Right lobe of liver (tissue), 6 donors: ENCODE measurements around the gene ATPAF2. TPM values are rescaled to one million over a fixed set of nuclear protein-coding genes. Genes with fewer than 3 reads are reported as not detected.
"Not testable (repeated sequence)": the region's sequence is repeated elsewhere in the genome, so short reads cannot be mapped to it uniquely, and the experiment has no call there.

Experiments used
- ATAC-seq, 4 donors: fragments of 200-7000 bp; cut with Tn5 transposase; one replicate each; pipeline ENCODE4 v1.9.1; 2020; ENCODE audit warnings: mild to moderate bottlenecking in 4 of 4, moderate library complexity in 4 of 4
- DNase-seq, 3 donors: peaks; one replicate each; pipeline ENCODE4 v3.0.0-alpha.2; 2020
- H3K27ac ChIP-seq, 3 donors: fragments of 200-600 bp; one replicate each; pipeline ENCODE4 v1.8.0; 2022
- H3K27me3 ChIP-seq, 2 donors: fragments of 200-600 bp; one replicate each; pipeline ENCODE4 v1.8.0; 2022
- H3K36me3 ChIP-seq, 4 donors: fragments of 200-600 bp; sonication (generic) in 1 of 4; one replicate each; pipeline versions ENCODE4 v1.5.1 to v1.8.0; 2017 to 2022; ENCODE audit warnings: control low read depth in 1 of 4
- H3K4me1 ChIP-seq, 4 donors: fragments of 200-600 bp; sonication (generic) in 1 of 4; one replicate each; pipeline versions ENCODE4 v1.5.1 to v1.8.0; 2017 to 2022; ENCODE audit warnings: control low read depth in 1 of 4
- H3K4me3 ChIP-seq, 3 donors: fragments of 200-600 bp; one replicate each; pipeline ENCODE4 v1.8.0; 2022
- H3K9me3 ChIP-seq, 4 donors: fragments of 200-600 bp; sonication (generic) in 1 of 4; one replicate each; pipeline versions ENCODE4 v1.5.1 to v1.8.0; 2017 to 2022; ENCODE audit warnings: control low read depth in 1 of 4
- POLR2A ChIP-seq: fragments of 450-650 bp; IDR thresholded peaks from one replicate; pipeline ENCODE4 v1.6.1; 2017; ENCODE audit warnings: antibody characterized with exemption, mild to moderate bottlenecking
- whole genome bisulfite sequencing: methylation state at CpG from one replicate; pipeline ENCODE4 v1.1.6; 2018; ENCODE audit warnings: low coverage, low lambda C conversion rate; ENCODE audit not compliant: insufficient coverage; ENCODE audit errors: missing lambda C conversion rate; 5-methylcytosine and 5-hydroxymethylcytosine counted together
- intact Hi-C, 2 donors: fragments of 100-400 bp; cut with DNase I; formaldehyde crosslinking; loops; one replicate each; pipeline versions ENCODE4 v1.11.2 to v1.14.1; 2022
- total RNA-seq, 6 experiments: library from RNA; depleted of rRNA in 2 of 6; stranded (reverse); fragments of >200 nt in 2 of 6; fragmentation: NEBNext Ultra II Directional in 3 of 6; extraction: Animal tissue kit (Norgen Biotek cat#: 25700) in 3 of 6; gene quantifications; one replicate each; pipeline versions ENCODE4 v1.1.0 to v1.2.4, GENCODE V29; 2016 to 2023
- TF ChIP-seq, protein P1 (sequence below), 4 donors: fragments of 200-600 bp in 3 of 4; fragments of 450-650 bp in 1 of 4; IDR thresholded peaks; one replicate each; pipeline versions ENCODE4 v1.5.1 to v1.8.0; 2016 to 2022; ENCODE audit warnings: antibody characterized with exemption in 4 of 4, mild to moderate bottlenecking in 2 of 4
- donor health status: DM: no; HTN: yes; CAD: no.
- donor health status: DM: no; HTN: no; CAD: no.
- donor health status: DM: no; HTN: no; CAD: no.
- donor health status: DM: no; HTN: yes; CAD: no.
- donor health status: DM: no; HTN: yes; CAD: no.

Gene ATPAF2
- total RNA-seq, 6 experiments from 2014 or later: 17.2 to 21.0 (median 19.2) TPM

DNA sequence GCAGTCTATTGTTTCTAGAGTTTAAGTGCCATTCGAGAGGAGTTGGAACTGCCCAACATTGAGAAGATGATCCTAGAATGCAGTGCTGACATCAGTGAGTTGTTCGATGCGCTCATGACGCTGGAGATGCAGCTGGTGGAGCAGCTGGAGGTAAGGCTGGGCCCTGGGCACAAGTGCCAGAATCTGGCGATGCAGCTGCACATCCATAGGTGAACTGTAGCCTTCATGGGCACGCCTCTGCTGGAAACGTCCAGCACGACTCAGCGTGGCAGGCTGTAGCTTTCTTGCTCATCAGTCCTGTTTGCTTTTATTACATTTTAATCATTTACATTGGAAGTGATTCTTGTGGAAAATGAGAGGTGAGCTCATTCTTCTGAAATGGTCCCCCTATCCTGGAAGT, 34.6 kb downstream of the ATPAF2 start:
- Histone ChIP-seq H3K4me3 (no peak overlapping the region), H3K27ac (no peak overlapping the region), H3K4me1 (no peaks in the 10 kb centered on the region), H3K9me3 (no peaks in the 10 kb centered on the region), H3K36me3 (no peaks in the 10 kb centered on the region), H3K27me3 (no peaks in the 10 kb centered on the region)
- no peak for ATAC-seq
- TF ChIP-seq POLR2A: no peak
- TF ChIP-seq, protein P1, sequence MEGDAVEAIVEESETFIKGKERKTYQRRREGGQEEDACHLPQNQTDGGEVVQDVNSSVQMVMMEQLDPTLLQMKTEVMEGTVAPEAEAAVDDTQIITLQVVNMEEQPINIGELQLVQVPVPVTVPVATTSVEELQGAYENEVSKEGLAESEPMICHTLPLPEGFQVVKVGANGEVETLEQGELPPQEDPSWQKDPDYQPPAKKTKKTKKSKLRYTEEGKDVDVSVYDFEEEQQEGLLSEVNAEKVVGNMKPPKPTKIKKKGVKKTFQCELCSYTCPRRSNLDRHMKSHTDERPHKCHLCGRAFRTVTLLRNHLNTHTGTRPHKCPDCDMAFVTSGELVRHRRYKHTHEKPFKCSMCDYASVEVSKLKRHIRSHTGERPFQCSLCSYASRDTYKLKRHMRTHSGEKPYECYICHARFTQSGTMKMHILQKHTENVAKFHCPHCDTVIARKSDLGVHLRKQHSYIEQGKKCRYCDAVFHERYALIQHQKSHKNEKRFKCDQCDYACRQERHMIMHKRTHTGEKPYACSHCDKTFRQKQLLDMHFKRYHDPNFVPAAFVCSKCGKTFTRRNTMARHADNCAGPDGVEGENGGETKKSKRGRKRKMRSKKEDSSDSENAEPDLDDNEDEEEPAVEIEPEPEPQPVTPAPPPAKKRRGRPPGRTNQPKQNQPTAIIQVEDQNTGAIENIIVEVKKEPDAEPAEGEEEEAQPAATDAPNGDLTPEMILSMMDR (IDR thresholded peaks at IDR 0.05): no peak
- WGBS: 85% methylated on average over 5 of the region's 9 CpGs
- intact Hi-C loops: no loop called here
- DNase-seq: no peak

DNA sequence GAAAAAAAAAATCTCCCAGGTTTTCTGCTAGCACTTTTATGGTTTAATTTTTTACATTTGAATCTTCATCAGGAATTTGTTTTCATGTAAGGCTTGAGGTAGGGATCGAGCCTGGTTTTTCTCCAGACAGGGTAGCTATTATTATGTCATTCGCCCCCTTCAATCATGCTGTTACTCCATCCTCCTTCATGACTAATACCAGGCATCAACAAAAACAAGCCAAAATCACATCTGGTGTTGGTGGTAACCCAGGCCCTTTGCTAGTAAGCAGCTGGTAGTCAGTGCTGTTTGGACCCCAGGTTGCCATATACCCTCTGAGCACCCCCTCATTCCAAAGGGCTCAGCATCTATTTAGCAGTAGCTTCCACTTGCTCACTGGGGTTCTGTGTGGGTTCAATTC, 36.8 kb downstream of the ATPAF2 start:
- no peaks in the 10 kb centered on the region for H3K4me1 ChIP-seq
- H3K27ac ChIP-seq: no peak overlapping the region
- H3K4me3 ChIP-seq: no peak overlapping the region
- no peak for TF ChIP-seq POLR2A
- TF ChIP-seq, protein P1 (IDR thresholded peaks at IDR 0.05): no peak
- no peak for DNase-seq
- intact Hi-C loops: no loop called here
- no peaks in the 10 kb centered on the region for H3K27me3 ChIP-seq
- H3K9me3 ChIP-seq: no peaks in the 10 kb centered on the region
- ATAC-seq: no peak
- 100% methylated on average over 2 of the region's 2 CpGs for WGBS
- H3K36me3 ChIP-seq: no peaks in the 10 kb centered on the region

DNA sequence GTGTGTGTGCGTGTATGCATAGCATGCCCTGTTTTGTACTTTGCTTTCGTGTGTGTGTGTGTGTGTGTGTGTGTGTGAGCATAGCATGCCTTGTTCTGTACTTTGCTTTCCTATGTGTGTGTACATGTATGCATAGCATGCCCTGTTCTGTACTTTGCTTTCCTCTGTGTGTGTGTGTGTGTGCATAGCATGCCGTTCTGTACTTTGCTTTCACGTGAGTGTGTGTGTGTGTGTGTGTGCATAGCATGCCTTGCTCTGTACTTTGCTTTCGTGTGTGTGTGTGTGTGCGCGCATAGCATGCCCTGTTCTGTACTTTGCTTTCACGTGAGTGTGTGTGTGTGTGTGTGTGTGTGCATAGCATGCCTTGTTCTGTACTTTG, 38.9 kb downstream of the ATPAF2 start:
- Histone ChIP-seq H3K36me3 (no peaks in the 10 kb centered on the region), H3K4me1 (no peaks in the 10 kb centered on the region), H3K4me3 (no peak overlapping the region), H3K9me3 (no peaks in the 10 kb centered on the region), H3K27ac (no peak overlapping the region), H3K27me3 (no peaks in the 10 kb centered on the region)
- ATAC-seq (no peak), DNase-seq (no peak)
- intact Hi-C loops: no loop called here
- TF ChIP-seq, protein P1 (IDR thresholded peaks at IDR 0.05): no peak
- no peak for TF ChIP-seq POLR2A
- 100% methylated on average over 1 of the region's 8 CpGs for WGBS

DNA sequence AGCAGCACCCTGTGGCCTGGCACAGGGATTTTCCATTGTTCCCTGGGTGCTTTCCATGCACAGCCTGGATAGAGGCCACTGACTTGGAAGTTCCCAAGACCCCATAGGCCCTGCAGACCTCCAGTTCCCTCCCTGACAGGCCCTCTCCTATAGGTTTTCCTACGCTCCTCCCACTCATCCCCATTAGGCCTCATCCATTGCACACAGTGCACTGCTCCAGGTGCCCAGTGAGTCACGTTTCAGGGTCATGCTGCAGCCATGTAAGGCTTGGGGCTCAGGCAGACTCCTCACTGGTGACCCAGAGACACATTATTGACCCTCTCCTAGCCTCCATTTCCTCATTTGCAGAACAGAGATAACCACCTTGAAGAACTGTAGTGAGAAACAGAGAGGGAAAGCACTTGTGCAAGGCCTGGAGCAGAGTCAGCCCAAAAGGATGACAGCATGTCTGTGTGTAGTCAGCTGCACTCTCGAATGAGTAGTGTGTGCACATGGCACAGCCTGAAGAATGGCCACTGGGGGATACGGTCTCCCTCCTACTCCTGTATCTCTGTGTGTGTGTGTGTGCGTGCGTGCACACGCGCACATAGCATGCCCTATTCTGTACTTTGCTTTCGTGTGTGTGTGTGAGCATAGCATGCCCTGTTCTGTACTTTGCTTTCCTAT, 39.5 kb downstream of the ATPAF2 start:
- no peak for TF ChIP-seq POLR2A
- TF ChIP-seq, protein P1 (IDR thresholded peaks at IDR 0.05): no peak
- Histone ChIP-seq H3K9me3 (no peaks in the 10 kb centered on the region), H3K36me3 (no peaks in the 10 kb centered on the region), H3K4me3 (no peak overlapping the region), H3K27ac (no peak overlapping the region), H3K4me1 (no peaks in the 10 kb centered on the region), H3K27me3 (no peaks in the 10 kb centered on the region)
- no peak for ATAC-seq
- DNase-seq: no peak
- intact Hi-C loops: no loop called here
- WGBS: 88% methylated on average over 6 of the region's 9 CpGs

DNA sequence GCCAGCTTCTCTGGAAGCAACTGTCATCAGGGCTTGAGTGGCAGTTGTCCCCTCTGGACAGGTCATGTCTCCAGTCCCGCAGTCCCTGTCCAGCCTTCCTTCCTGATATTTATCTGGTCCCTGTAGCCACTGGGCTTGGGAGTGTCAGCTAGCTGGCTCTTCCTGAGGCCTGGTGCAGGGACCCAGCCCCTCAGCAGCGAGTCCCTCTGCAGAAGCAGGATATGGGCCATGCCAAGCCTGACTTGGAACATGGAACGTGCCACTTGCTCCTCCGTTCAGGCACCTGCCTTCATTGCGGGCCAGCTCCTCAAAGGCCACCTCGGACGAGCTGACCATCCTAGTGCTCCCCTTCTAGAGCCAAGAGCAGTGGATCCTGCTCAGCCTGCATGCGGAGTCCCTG, 40.0 kb downstream of the ATPAF2 start:
- no peaks in the 10 kb centered on the region for H3K36me3 ChIP-seq
- no peak for ATAC-seq
- no peaks in the 10 kb centered on the region for H3K27me3 ChIP-seq
- WGBS: 83% methylated on average over 1 of the region's 8 CpGs
- no peak overlapping the region for H3K4me3 ChIP-seq
- no peak for TF ChIP-seq POLR2A
- no peak for DNase-seq
- intact Hi-C loops: no loop called here
- no peaks in the 10 kb centered on the region for H3K9me3 ChIP-seq
- H3K27ac ChIP-seq: no peak overlapping the region
- no peaks in the 10 kb centered on the region for H3K4me1 ChIP-seq

DNA sequence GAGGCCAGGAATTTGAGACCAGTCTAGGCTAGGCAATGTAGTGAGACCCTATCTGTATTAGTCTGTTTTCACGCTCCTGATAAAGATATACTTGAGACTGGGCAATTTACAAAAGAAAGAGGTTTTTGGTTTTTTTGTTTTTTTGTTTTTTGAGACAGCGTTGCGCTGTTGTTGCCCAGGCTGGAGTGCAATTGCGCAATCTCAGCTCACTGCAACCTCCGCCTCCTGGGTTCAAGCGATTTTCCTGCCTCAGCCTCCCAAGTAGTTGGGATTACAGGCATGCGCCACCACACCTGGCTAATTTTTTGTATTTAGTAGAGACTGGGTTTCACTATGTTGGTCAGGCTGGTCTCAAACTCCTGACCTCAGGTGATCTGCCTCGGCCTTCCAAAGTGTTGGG, 43.1 kb downstream of the ATPAF2 start:
- whole genome bisulfite sequencing: 93% methylated on average over 6 of the region's 8 CpGs
- DNase-seq: not testable (repeated sequence)

More for the DNA sequence above, 43.1 kb downstream of the ATPAF2 start:
- H3K4me1 ChIP-seq, H3K36me3 ChIP-seq, H3K4me3 ChIP-seq, H3K27me3 ChIP-seq, intact Hi-C loops, ATAC-seq, H3K9me3 ChIP-seq, H3K27ac ChIP-seq: not testable (repeated sequence)
